Thyroid gland (tissue), 4 donors: ENCODE results near the gene NUAK2. TPM values are rescaled to one million over a fixed set of nuclear protein-coding genes. Genes with fewer than 3 reads are reported as not detected.

Experiments
- DNase-seq, 2 donors: peaks; one replicate each; pipeline ENCODE4 v3.0.0-alpha.2; 2019
- H3K27ac ChIP-seq, 3 donors: fragments of 200-600 bp; sonication (generic); 1 replicate in 2 of 3; 2 replicates in 1 of 3; pipeline ENCODE4 v1.5.1; 2016 to 2019; ENCODE audit warnings: mild to moderate bottlenecking in 1 of 3, moderate library complexity in 1 of 3
- H3K27me3 ChIP-seq: fragments of 200-600 bp; sonication (generic); one replicate; pipeline ENCODE4 v1.5.1; 2019
- H3K36me3 ChIP-seq, 2 donors: fragments of 200-600 bp; sonication (generic); one replicate each; pipeline ENCODE4 v1.5.1; 2016 to 2019
- H3K4me1 ChIP-seq, 2 donors: fragments of 200-600 bp; sonication (generic); one replicate each; pipeline ENCODE4 v1.5.1; 2017 to 2019
- H3K4me3 ChIP-seq, 3 donors: fragments of 200-600 bp; sonication (generic); replicated peaks in 1 of 3; 1 replicate in 2 of 3; 2 replicates in 1 of 3; pipeline ENCODE4 v1.5.1; 2016; ENCODE audit warnings: mild to moderate bottlenecking in 1 of 3
- H3K9me3 ChIP-seq: fragments of 200-600 bp; sonication (generic); one replicate; pipeline ENCODE4 v1.5.1; 2017
- POLR2A ChIP-seq, 2 donors: fragments of 450-650 bp; IDR thresholded peaks; one replicate each; pipeline ENCODE4 v1.6.1; 2017; ENCODE audit warnings: antibody characterized with exemption in 2 of 2, mild to moderate bottlenecking in 2 of 2, moderate library complexity in 1 of 2
- WGBS, 2 donors: methylation state at CpG; one replicate each; pipeline ENCODE4 v1.1.5; 2017; 5-methylcytosine and 5-hydroxymethylcytosine counted together
- intact Hi-C: fragments of 100-400 bp; cut with DNase I; formaldehyde crosslinking; loops from one replicate; pipeline ENCODE4 v1.15.1; 2023
- small RNA-seq: library from RNA; depleted of rRNA; stranded (forward); fragments of <200 nt; gene quantifications from one replicate; pipeline ENCODE3, GENCODE V24; 2016
- total RNA-seq, 4 donors: library from RNA; depleted of rRNA; stranded (reverse); fragments of >200 nt; gene quantifications; one replicate each; pipeline ENCODE4 v1.2.3, GENCODE V29; 2016
- TF ChIP-seq, protein P1 (sequence below), 6 experiments: fragments of 200-600 bp in 3 of 6; fragments of 450-650 bp in 3 of 6; sonication (generic) in 3 of 6; IDR thresholded peaks; one replicate each; pipeline ENCODE4 v1.5.1; 2016 to 2019; ENCODE audit warnings: antibody characterized with exemption in 6 of 6, mild to moderate bottlenecking in 2 of 6, inconsistent platforms in 1 of 6, moderate library complexity in 1 of 6

The NUAK2 gene
- total RNA-seq, 4 donors from 2014 or later: 16.8 to 41.0 (median 26.8) TPM

DNA sequence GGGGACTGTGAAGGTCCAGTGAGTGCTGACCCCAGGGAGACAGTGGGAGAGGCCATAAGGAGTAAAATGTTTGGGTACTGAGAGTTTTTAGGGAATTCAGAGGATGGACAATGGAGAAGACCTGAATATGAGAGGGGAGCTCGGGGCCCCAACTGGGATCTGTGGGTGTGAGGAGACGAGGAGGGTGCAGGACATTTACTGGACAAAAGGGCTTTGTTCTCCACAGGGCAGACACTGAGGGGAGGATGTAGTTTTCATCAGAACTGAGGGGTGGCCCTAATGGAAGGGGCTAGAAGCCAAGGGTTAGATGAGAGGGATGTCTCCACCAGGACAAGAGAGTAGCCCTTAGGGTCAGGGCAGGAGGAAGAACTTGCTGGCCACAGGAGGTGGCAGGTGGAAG lies 63.8 kb downstream of the NUAK2 start:
- TF ChIP-seq, protein P1, sequence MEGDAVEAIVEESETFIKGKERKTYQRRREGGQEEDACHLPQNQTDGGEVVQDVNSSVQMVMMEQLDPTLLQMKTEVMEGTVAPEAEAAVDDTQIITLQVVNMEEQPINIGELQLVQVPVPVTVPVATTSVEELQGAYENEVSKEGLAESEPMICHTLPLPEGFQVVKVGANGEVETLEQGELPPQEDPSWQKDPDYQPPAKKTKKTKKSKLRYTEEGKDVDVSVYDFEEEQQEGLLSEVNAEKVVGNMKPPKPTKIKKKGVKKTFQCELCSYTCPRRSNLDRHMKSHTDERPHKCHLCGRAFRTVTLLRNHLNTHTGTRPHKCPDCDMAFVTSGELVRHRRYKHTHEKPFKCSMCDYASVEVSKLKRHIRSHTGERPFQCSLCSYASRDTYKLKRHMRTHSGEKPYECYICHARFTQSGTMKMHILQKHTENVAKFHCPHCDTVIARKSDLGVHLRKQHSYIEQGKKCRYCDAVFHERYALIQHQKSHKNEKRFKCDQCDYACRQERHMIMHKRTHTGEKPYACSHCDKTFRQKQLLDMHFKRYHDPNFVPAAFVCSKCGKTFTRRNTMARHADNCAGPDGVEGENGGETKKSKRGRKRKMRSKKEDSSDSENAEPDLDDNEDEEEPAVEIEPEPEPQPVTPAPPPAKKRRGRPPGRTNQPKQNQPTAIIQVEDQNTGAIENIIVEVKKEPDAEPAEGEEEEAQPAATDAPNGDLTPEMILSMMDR (IDR thresholded peaks at IDR 0.05): no peak
- no peak for TF ChIP-seq POLR2A (IDR thresholded peaks at IDR 0.05)
- 82 to 85% methylated on average over 2 of the region's 2 CpGs for WGBS, 2 donors
- H3K9me3 ChIP-seq: no peaks in the 10 kb centered on the region

DNA sequence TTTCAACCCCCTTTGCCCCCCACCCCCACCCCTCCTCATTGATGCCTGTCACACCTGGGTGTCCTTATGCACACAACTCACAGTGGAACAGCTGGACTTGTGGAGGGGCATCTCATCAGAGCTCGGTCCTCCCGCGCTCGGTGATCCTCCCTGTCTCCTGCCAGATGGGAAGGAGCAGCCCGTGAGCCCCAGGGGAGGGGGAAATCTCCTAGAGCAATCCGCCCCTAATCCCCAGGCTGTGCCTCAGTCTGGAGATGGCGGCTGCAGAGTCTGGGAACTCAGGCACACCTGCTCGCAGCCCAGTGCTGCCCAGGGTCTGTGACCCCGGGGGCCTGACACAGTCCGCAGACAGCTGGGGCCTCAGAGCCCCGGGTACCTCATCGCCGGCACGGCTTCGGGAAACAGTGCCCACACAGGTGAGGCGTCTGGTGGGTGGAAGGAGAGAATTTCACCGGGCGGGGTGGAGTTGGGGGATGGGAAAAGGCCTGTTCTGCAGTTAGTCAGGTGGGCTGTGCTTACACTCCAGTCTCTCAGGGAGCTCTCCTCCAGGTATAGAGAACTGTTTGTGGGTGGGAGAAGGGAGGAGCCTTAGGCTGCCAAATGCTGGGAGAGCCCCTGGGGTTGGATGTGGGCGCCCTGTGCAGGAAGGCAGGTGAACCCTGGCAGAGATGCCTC lies 64.5 kb downstream of the NUAK2 start:
- Histone ChIP-seq H3K9me3 (no peaks in the 10 kb centered on the region), H3K4me3 (no peak overlapping the region), H3K27me3 (no peaks in the 10 kb centered on the region), H3K27ac (no peak overlapping the region), H3K36me3 (no peaks in the 10 kb centered on the region), H3K4me1 (peaks cover 0 to 4% of the 10 kb centered on the region in 2 donors)
- no peak for DNase-seq
- 91 to 98% methylated on average over 15 to 19 of the region's 19 CpGs for WGBS, 2 donors
- TF ChIP-seq, protein P1 (IDR thresholded peaks at IDR 0.05): no peak
- TF ChIP-seq POLR2A (IDR thresholded peaks at IDR 0.05): no peak
- intact Hi-C loops: loop anchor here (5.0 to 10.0 kb wide), 4 partner anchors 35 to 280 kb away; no protein-coding TSS in a partner anchor

More for the DNA sequence above, 63.8 kb downstream of the NUAK2 start:
- H3K27me3 ChIP-seq: no peaks in the 10 kb centered on the region
- H3K4me1 ChIP-seq: peaks cover 0 to 4% of the 10 kb centered on the region in 2 donors
- H3K4me3 ChIP-seq: no peak overlapping the region
- no peak overlapping the region for H3K27ac ChIP-seq
- intact Hi-C loops: loop anchor here (5.0 to 10.0 kb wide), 4 partner anchors 35 to 280 kb away; no protein-coding TSS in a partner anchor
- DNase-seq: no peak
- H3K36me3 ChIP-seq: no peaks in the 10 kb centered on the region

DNA sequence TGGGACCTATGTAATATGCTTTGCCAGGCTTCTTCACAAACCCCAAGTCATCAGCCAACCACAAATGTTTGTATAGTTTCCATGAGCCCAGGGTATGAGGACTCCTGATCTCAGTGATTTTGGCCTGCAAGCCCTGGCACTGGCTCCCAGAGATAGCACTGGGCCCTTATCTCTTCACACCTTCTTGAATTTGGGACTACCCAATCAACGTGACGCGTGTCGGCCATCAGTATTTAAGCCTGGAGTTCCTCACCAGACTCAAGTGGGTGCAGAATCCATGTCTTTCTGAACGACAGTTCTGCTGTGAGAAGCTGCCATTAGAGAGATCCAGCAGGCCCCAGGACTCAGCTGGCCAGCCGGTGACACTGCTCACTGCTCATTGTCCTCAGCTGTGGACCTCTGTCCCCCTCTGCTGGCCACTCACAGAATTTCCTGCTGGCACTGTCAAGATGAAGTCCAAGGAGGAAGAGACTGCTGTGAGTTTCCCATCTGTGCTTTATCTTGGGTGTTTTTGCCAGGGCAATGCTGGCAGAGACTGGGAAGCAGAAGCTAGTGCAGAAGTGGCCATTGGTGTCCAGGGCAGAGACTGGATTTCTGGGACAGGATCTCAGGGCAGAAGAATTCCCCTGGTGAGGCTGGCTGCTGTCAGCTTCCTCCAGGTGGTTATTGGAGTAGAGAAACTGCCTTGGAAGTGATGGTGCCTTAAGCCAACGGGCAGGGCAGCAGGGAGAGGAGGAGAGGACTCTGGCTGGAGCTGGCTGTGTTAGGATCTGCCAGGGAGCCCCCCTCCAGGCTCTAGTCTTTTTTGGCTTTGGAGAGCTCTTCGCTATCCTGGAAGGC lies 65.4 kb downstream of the NUAK2 start:
- H3K27me3 ChIP-seq: no peaks in the 10 kb centered on the region
- H3K27ac ChIP-seq: no peak overlapping the region
- H3K36me3 ChIP-seq: no peaks in the 10 kb centered on the region
- no peaks in the 10 kb centered on the region for H3K9me3 ChIP-seq
- H3K4me1 ChIP-seq: peaks cover 0 to 4% of the 10 kb centered on the region in 2 donors
- no peak overlapping the region for H3K4me3 ChIP-seq
- 28 to 37% methylated on average over 6 to 7 of the region's 8 CpGs for WGBS, 2 donors
- TF ChIP-seq, protein P1 (IDR thresholded peaks at IDR 0.05): peak; percentile 85 to 99 (median 97)
- TF ChIP-seq POLR2A (IDR thresholded peaks at IDR 0.05): no peak
- DNase-seq: peak; percentile 92
- intact Hi-C loops: loop anchor here (5.0 to 10.0 kb wide), 4 partner anchors 34 to 279 kb away; no protein-coding TSS in a partner anchor

Small RNAs within 50 kb of the gene (small RNA-seq; reads per million reads assigned to genes)
- not detected for gene SNRPGP10

Other genes with a start within 250 kb of the NUAK2 start
- gene TMEM81, start 237.3 kb downstream of the NUAK2 start, total RNA-seq: 1 to 10 TPM in 2 of 4 donors, under 1 TPM in 2; 0.59 to 3.9 (median 1.5) TPM
- gene RBBP5, start 199.8 kb downstream of the NUAK2 start, total RNA-seq: 10 to 100 TPM; 19.4 to 86.5 (median 41.6) TPM
- 10 to 100 TPM; 12.9 to 21.1 (median 17.5) TPM for gene DSTYK, start 110.0 kb downstream of the NUAK2 start, total RNA-seq
- gene TMCC2, start 93.8 kb downstream of the NUAK2 start, total RNA-seq: 1 to 10 TPM; 2.3 to 3.6 (median 3.1) TPM
- 1 to 10 TPM; 1.1 to 2.0 (median 1.5) TPM for gene KLHDC8A, start 35.2 kb upstream of the NUAK2 start, total RNA-seq
- gene LEMD1, start 100.3 kb upstream of the NUAK2 start, total RNA-seq: 1 to 10 TPM in 3 of 4 donors, under 1 TPM in 1; 0.67 to 7.3 (median 6.0) TPM
- 1 to 10 TPM; 2.3 to 4.2 (median 3.2) TPM for gene BLACAT1, start 134.3 kb upstream of the NUAK2 start, total RNA-seq
- 10 to 100 TPM; 13.6 to 22.4 (median 16.9) TPM for gene CDK18, start 182.9 kb upstream of the NUAK2 start, total RNA-seq